ENCODE measurements around the gene ANO1.

The ANO1 gene

DNA sequence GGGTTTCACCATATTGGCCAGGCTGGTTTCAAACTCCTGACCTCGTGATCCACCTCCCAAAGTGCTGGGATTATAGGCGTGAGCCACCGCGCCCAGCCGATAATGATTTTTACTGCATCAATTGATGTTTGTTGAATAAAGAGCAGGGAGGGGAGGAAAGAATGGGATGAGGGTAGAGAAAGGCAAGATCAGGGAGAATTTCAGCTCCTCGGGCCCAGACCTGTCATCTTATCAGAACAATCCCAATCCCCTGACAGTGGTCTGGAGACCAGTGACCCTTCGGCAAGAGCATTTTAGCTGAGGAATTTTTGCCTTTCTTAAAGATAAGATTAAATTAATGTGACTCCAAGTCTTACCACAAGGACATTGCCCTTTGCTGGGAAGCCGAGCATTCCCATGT lies 15.0 kb upstream of the ANO1 start:
- TF ChIP-seq SNAI2 (CRISPR knock-in tag; IDR thresholded peaks at IDR 0.05) (no peak), ARNTL (CRISPR knock-in tag; IDR thresholded peaks at IDR 0.05; ENCODE audit: borderline replicate concordance, low read depth) (no peak), ZC3H10 (CRISPR knock-in tag; IDR thresholded peaks at IDR 0.05) (no peak), BACH2 (CRISPR knock-in tag; IDR thresholded peaks at IDR 0.05; ENCODE audit: borderline replicate concordance) (no peak), OSR1 (CRISPR knock-in tag; IDR thresholded peaks at IDR 0.05) (no peak), ISL1 (CRISPR knock-in tag; IDR thresholded peaks at IDR 0.05) (no peak), RARB (CRISPR knock-in tag; IDR thresholded peaks at IDR 0.05) (no peak), TOX (CRISPR knock-in tag; IDR thresholded peaks at IDR 0.05; ENCODE audit: borderline replicate concordance) (no peak), ZFP3 (CRISPR knock-in tag; IDR thresholded peaks at IDR 0.05) (no peak), ZNF565 (CRISPR knock-in tag; conservative IDR thresholded peaks at IDR 0.05; ENCODE audit: low read depth) (no peak), ZNF70 (CRISPR knock-in tag; IDR thresholded peaks at IDR 0.05) (no peak), TCF4 (CRISPR knock-in tag; IDR thresholded peaks at IDR 0.05; ENCODE audit: borderline replicate concordance) (no peak)
- TF ChIP-seq, protein P1, sequence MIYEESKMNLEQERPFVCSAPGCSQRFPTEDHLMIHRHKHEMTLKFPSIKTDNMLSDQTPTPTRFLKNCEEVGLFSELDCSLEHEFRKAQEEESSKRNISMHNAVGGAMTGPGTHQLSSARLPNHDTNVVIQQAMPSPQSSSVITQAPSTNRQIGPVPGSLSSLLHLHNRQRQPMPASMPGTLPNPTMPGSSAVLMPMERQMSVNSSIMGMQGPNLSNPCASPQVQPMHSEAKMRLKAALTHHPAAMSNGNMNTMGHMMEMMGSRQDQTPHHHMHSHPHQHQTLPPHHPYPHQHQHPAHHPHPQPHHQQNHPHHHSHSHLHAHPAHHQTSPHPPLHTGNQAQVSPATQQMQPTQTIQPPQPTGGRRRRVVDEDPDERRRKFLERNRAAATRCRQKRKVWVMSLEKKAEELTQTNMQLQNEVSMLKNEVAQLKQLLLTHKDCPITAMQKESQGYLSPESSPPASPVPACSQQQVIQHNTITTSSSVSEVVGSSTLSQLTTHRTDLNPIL (CRISPR knock-in tag; IDR thresholded peaks at IDR 0.05; ENCODE audit: low read depth), result no peak
- TF ChIP-seq, protein P2, sequence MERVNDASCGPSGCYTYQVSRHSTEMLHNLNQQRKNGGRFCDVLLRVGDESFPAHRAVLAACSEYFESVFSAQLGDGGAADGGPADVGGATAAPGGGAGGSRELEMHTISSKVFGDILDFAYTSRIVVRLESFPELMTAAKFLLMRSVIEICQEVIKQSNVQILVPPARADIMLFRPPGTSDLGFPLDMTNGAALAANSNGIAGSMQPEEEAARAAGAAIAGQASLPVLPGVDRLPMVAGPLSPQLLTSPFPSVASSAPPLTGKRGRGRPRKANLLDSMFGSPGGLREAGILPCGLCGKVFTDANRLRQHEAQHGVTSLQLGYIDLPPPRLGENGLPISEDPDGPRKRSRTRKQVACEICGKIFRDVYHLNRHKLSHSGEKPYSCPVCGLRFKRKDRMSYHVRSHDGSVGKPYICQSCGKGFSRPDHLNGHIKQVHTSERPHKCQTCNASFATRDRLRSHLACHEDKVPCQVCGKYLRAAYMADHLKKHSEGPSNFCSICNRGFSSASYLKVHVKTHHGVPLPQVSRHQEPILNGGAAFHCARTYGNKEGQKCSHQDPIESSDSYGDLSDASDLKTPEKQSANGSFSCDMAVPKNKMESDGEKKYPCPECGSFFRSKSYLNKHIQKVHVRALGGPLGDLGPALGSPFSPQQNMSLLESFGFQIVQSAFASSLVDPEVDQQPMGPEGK (CRISPR knock-in tag; IDR thresholded peaks at IDR 0.05; ENCODE audit: borderline replicate concordance), result no peak
- TF ChIP-seq, protein P3, sequence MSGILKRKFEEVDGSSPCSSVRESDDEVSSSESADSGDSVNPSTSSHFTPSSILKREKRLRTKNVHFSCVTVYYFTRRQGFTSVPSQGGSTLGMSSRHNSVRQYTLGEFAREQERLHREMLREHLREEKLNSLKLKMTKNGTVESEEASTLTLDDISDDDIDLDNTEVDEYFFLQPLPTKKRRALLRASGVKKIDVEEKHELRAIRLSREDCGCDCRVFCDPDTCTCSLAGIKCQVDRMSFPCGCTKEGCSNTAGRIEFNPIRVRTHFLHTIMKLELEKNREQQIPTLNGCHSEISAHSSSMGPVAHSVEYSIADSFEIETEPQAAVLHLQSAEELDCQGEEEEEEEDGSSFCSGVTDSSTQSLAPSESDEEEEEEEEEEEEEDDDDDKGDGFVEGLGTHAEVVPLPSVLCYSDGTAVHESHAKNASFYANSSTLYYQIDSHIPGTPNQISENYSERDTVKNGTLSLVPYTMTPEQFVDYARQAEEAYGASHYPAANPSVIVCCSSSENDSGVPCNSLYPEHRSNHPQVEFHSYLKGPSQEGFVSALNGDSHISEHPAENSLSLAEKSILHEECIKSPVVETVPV (CRISPR knock-in tag; IDR thresholded peaks at IDR 0.05), result no peak
- TF ChIP-seq, protein P4, sequence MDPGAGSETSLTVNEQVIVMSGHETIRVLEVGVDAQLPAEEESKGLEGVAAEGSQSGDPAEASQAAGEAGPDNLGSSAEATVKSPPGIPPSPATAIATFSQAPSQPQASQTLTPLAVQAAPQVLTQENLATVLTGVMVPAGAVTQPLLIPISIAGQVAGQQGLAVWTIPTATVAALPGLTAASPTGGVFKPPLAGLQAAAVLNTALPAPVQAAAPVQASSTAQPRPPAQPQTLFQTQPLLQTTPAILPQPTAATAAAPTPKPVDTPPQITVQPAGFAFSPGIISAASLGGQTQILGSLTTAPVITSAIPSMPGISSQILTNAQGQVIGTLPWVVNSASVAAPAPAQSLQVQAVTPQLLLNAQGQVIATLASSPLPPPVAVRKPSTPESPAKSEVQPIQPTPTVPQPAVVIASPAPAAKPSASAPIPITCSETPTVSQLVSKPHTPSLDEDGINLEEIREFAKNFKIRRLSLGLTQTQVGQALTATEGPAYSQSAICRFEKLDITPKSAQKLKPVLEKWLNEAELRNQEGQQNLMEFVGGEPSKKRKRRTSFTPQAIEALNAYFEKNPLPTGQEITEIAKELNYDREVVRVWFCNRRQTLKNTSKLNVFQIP (CRISPR knock-in tag; IDR thresholded peaks at IDR 0.05; ENCODE audit: borderline replicate concordance, low read depth), result no peak
- no peak for ATAC-seq

DNA sequence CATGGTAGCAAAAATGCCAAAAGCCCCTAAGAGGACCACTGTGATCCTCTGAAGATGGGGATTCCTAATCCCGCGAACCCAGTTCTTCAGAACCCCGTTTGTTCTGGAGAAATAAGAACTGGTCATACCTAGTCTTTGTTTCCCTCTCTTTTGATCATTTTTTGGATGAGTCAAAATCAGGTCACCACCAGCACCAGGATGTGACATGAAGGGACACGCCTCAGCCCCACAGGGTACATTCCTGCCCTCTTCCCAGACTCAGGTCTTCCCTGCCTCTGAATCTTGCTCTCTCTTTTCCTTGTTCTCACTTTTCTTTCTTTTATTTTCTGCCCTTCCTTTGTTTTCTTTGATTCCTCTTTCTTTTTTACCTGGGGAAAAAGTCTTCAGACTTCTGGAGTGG lies 14.6 kb upstream of the ANO1 start:
- TF ChIP-seq, protein P1 (CRISPR knock-in tag; IDR thresholded peaks at IDR 0.05; ENCODE audit: low read depth), result no peak
- no peak for TF ChIP-seq ISL1 (CRISPR knock-in tag; IDR thresholded peaks at IDR 0.05)
- TF ChIP-seq ZNF565 (CRISPR knock-in tag; conservative IDR thresholded peaks at IDR 0.05; ENCODE audit: low read depth), result no peak
- TF ChIP-seq, protein P3 (CRISPR knock-in tag; IDR thresholded peaks at IDR 0.05), result no peak
- TF ChIP-seq PPARA (CRISPR knock-in tag; IDR thresholded peaks at IDR 0.05; ENCODE audit: borderline replicate concordance), result no peak
- no peak for TF ChIP-seq TCF4 (CRISPR knock-in tag; IDR thresholded peaks at IDR 0.05; ENCODE audit: borderline replicate concordance)
- no peak for TF ChIP-seq ZFP3 (CRISPR knock-in tag; IDR thresholded peaks at IDR 0.05)
- TF ChIP-seq SNAI2 (CRISPR knock-in tag; IDR thresholded peaks at IDR 0.05), result no peak
- no peak for TF ChIP-seq GLIS3 (CRISPR knock-in tag; IDR thresholded peaks at IDR 0.05)
- no peak for TF ChIP-seq BACH2 (CRISPR knock-in tag; IDR thresholded peaks at IDR 0.05; ENCODE audit: borderline replicate concordance)
- TF ChIP-seq, protein P2 (CRISPR knock-in tag; IDR thresholded peaks at IDR 0.05; ENCODE audit: borderline replicate concordance), result no peak
- no peak for TF ChIP-seq RARB (CRISPR knock-in tag; IDR thresholded peaks at IDR 0.05)
- ATAC-seq, result no peak

Data from SK-N-SH treated with all-trans-retinoic acid at 6 μM for 48 hours (cell line).